Endothelial cell (in vitro differentiated cells): ENCODE measurements around the gene LAMA1. TPM values are rescaled to one million over a fixed set of nuclear protein-coding genes. Genes with fewer than 3 reads are reported as not detected.

Experiments used
- DNase-seq: peaks from one replicate; pipeline ENCODE4 v3.0.0; 2021; ENCODE audit warnings: low spot score
- H3K27ac Mint-ChIP-seq: one replicate; pipeline ENCODE4 v1.8.0; 2021; ENCODE audit warnings: mixed read lengths, inconsistent platforms; ENCODE audit not compliant: unreplicated experiment
- H3K27me3 Mint-ChIP-seq: one replicate; pipeline ENCODE4 v1.8.0; 2021; ENCODE audit warnings: mild to moderate bottlenecking, moderate library complexity, mixed read lengths, inconsistent platforms; ENCODE audit not compliant: unreplicated experiment
- H3K36me3 Mint-ChIP-seq: one replicate; pipeline ENCODE4 v1.8.0; 2021; ENCODE audit warnings: mild to moderate bottlenecking, low read depth, mixed read lengths, inconsistent platforms; ENCODE audit not compliant: unreplicated experiment
- H3K4me1 Mint-ChIP-seq: one replicate; pipeline ENCODE4 v1.8.0; 2021; ENCODE audit warnings: mild to moderate bottlenecking, mixed read lengths, inconsistent platforms; ENCODE audit not compliant: unreplicated experiment
- H3K4me3 Mint-ChIP-seq: one replicate; pipeline ENCODE4 v1.8.0; 2021; ENCODE audit warnings: mild to moderate bottlenecking, mixed read lengths, inconsistent platforms; ENCODE audit not compliant: unreplicated experiment
- H3K9me3 Mint-ChIP-seq: one replicate; pipeline ENCODE4 v1.8.0; 2021; ENCODE audit warnings: mixed read lengths, inconsistent platforms; ENCODE audit not compliant: unreplicated experiment
- CTCF ChIP-seq: fragments of 200-600 bp; sonication (generic); IDR thresholded peaks from one replicate; pipeline ENCODE4 v1.5.0; 2021; ENCODE audit warnings: antibody characterized with exemption; ENCODE audit not compliant: unreplicated experiment
- total RNA-seq: library from RNA; stranded (reverse); fragmentation: NEBNext Ultra II Directional; extraction: Animal tissue kit (Norgen Biotek cat#: 25700); gene quantifications from one replicate; pipeline ENCODE4 v1.2.1, GENCODE V29; 2021; ENCODE audit not compliant: unreplicated experiment

LAMA1 gene
- total RNA-seq, 1 donor from 2014 or later, result 8.7 TPM

- Mint-ChIP-seq H3K27me3 (peaks cover 6% of the 10 kb centered on the region), H3K27ac (no peak overlapping the region), H3K4me1 (peaks cover 8% of the 10 kb centered on the region), H3K4me3 (no peak overlapping the region), H3K36me3 (peaks cover 9% of the 10 kb centered on the region), H3K9me3 (no peaks in the 10 kb centered on the region)
- no peak for DNase-seq
- TF ChIP-seq CTCF, result no peak
These were observed 200.5 kb downstream of the LAMA1 start for GRCh38 chr18:6917072-6917471.

- no peak for DNase-seq
- Mint-ChIP-seq H3K4me3 (no peak overlapping the region), H3K27ac (no peak overlapping the region), H3K36me3 (peaks cover 34% of the 10 kb centered on the region), H3K27me3 (peaks cover 1% of the 10 kb centered on the region), H3K9me3 (no peaks in the 10 kb centered on the region), H3K4me1 (no peaks in the 10 kb centered on the region)
- no peak for TF ChIP-seq CTCF
These were observed 216.2 kb downstream of the LAMA1 start for GRCh38 chr18:6901286-6901926.

- H3K36me3 Mint-ChIP-seq, result peaks cover 62% of the 10 kb centered on the region
- H3K4me1 Mint-ChIP-seq, result no peaks in the 10 kb centered on the region
- TF ChIP-seq CTCF, result no peak
- H3K4me3 Mint-ChIP-seq, result no peak overlapping the region
- no peak overlapping the region for H3K27ac Mint-ChIP-seq
- H3K9me3 Mint-ChIP-seq, result no peaks in the 10 kb centered on the region
- no peak for DNase-seq
- peaks cover 3% of the 10 kb centered on the region for H3K27me3 Mint-ChIP-seq
These were observed 225.8 kb downstream of the LAMA1 start for GRCh38 chr18:6891788-6892187.

Other genes with a start within 250 kb of the LAMA1 start
- not detected for gene LRRC30, start 113.3 kb upstream of the LAMA1 start, total RNA-seq